HG03139 (cell line): ENCODE data around the gene BRD7.

Source experiments
- ATAC-seq: cut with Tn5 transposase; IDR thresholded peaks from one replicate; pipeline ENCODE4 v1.9.1; 2021; ENCODE audit not compliant: unreplicated experiment

The BRD7 gene

DNA sequence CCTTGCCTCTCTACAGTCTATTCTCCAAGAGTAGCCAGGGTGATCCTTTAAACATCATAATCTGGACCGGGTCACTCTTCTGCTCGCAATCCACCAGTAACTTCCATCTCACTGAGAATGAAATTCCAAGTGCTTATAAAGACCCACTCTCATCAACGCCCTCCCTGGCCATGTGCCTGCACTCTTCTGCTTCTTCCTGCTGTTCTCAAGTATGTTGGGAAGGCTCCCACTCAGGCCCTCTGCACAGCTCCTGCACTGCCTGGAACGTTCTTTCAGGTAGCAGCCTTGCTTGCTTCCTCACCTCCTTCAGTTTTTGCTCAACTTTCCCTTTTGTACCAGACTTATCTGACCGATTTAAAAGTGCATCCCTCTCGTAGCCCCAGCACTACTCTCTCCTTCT is 44.4 kb downstream of the BRD7 start:
- ATAC-seq = no peak

DNA sequence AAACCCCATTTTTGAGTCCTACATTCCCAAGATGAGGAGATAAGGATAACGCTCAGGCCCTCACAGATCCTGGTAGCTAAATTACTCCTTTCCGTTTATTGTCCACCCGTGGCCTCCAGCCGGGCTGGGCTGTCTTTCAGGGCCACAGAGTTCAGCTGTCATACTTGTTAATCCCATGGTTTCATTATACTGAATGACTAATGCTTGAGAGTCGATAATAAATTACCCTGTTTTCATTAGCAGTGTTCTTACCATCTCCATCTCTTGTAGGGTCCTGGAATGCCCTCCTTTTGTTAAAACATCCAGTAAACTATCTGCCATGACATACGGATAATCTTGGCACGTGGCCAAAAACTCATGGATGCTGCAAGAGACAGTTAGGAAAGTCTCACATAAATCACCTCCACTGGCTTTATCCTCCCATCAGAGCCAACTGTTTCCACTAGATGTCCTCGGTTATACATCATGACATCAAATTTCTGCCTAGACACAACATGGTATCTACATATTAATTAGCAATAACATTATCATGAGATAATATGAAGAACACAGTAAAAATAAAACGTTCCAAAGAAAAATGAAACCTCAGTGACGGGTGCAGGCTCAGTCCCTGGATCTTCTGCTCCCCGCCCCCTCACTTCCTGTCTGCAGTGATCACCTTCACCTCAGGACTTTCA is 45.3 kb downstream of the BRD7 start:
- ATAC-seq = no peak

DNA sequence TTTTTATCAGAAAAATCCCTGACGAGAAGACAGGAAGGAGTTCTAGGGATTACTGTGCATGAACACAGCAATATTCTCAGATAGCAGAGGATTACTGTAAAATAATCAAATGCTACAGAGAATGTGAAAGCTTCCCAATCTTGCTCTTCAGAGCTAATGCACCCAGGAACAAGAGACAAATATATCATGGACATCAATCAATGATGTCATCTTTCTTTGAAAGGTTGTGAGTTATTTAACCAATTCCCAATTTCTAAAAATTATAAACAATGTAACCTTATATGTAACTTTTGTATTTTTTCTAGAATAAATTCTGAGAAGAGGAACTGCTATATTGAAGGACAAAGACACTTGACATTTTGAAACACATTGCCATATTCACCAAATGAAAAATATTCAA is 46.5 kb downstream of the BRD7 start:
- no peak for ATAC-seq

DNA sequence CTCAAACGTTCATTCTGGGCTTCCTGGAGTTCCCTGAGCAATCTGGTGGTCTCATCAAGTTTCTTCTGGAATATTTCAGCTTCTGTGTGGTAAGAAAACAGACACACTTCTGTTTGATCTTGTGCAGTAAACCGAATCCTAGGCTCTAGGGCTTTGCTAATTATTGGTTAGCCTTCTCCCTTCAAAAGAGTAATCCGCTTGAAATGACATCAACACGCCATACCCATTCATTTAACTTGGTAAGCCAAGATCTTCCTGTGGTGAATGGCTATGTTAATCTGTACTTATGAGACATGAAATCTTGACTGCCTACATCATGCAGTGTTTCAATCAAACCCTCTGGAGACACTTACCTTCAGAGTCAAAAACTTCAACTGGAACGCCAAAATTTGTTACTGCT is 48.5 kb downstream of the BRD7 start:
- ATAC-seq = no peak

DNA sequence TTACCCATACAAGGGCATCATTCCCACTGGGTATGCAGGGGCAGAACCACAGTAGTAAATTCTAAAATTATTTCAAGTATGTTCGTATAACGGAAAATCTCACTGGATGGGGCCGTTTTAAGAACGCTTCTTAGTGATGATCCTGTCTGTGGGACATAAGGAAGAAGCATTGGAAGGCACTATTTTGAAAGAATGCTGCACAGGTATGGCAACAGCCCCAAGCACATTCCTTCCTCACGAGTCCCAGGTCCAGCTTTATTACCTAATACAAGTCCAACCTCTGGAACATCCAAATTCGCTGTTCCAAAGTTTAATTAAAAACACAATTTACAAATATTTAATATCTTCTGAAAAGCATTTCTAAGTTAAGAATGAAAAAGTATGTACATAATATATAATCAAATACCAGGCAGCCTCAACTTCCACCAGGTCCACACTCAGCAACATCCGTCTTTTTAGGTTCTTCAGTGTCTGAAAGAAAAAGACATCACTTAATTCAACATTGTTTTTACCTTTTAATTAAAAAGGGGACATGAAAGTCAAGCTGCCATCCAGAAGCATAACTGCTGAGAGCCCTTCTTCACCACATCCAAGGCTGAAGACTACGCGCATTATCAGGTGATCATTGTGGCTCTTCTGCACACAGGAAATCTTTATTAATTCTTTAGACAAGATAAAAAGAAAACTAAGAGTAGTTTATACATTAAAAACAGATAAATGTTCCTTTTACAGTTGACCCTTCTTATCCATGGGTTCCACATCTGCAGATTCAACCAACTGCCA is 49.8 kb downstream of the BRD7 start:
- no peak for ATAC-seq

DNA sequence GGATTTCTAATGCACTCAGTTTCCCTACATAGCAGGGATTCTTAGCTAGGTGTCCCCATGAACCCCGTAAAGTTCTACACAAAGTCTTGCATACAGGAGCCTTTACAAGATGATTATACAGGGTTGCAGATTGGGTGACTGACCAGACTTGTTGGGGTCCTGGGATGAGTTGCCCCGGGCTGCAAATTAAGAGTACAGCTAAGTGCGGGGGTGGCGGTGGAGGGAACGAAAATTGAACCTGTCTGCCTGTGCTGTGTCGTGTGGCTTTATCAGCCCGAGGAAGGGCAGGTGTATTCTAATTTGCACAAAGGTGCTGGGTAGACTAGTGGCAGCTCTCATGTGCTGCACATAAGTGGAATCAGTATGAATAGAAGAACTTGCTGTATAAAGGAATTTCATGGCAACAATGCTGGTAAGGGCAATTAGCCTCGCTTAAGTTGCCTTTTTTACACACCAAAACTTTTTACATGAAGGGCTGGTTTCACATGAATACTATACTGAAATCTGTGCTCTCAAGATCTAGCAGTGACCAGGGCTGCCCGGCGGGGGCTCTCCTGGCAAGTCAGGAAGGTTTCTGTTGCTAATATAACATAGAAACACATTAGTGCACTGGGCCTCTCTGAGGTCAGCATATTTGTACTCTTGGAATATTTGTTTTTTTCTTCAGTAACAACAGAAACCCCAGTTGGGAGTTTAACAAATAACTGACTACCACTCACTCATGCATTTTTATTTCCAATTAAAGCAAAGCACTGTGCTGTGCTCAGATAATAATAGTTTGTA is 51.7 kb downstream of the BRD7 start:
- ATAC-seq = no peak

DNA sequence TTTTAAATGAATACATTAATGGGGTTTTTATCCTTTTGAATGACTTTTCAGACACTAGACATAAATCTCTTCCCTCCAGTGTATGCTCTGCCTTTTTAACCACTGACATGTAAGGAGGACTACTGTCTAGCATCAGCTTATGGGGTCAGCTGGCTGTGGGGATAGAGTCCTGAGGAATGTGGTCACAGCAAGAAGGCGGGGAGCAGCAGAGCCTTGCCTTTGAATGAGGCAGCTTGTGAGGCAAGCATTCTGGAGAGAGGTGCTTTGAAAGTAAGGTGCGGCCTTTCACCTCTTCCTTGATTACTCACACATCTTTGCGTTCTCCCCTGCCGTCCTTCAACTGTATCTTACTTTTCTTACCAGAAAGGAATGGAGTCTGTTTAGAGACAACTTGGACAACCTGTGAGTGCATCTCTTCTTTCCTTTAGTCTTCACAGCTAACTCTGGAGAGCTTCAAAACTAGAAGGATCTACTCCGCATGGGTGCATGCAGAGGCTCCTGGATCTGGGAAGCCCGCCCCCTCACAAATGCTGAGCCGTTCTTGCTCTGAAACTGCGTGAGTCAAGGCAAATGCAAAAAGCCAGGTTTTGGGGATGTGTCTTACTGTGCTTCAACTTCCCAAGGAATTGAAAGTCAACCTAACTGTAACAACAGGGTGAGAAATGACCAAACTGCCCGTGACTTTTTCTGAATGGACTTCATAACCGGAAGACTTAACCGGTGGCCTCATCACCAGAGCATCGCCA is 52.5 kb downstream of the BRD7 start:
- ATAC-seq = no peak

DNA sequence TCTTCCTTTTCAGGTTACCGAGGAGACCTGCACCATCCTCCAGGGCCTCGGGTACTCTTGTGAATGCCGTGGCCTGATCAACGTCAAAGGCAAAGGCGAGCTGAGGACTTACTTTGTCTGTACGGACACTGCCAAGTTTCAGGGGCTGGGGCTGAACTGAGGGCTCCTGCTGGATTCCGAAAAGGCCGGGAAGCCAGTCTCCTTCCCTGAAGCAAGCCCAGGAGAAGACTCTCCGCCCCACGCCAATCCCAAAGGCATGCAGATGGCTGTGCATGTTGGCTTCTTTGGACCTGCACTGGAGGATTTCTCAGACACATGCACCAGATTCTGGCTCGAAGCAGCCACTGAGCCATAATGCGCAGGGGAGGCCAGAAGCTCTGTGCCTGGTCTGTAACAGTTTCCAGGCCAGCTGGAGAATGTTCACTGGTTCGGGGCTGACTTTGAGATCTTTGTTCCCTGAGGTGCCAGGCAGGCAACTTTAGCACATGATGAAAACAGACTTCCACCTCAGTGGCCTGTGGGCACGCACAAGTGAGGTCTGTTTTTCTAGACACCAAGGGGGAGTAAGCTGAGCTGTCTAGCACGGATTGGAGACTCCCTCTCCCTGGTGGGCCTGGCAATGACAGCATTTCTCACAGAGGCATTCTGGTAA is 53.3 kb downstream of the BRD7 start:
- ATAC-seq = no peak

DNA sequence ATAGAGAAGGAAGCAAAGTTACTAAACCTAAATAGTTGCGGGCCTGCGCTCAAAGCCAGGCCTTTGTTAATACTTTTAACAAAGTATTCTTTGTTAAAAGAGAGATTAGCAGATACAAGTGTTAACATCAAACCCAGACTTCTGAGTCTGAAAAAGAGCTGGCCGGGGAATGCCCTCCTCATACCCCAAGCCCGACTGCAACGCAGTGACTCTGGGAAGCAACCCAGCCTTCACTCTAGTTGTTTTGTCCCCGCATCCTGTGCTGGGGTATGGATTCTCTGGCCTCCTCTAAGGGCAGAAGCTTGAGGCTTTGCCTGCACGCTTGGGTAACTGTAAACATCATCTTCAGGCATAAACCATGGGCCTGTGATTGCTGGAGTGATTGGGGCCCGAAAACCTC is 54.1 kb downstream of the BRD7 start:
- no peak for ATAC-seq

DNA sequence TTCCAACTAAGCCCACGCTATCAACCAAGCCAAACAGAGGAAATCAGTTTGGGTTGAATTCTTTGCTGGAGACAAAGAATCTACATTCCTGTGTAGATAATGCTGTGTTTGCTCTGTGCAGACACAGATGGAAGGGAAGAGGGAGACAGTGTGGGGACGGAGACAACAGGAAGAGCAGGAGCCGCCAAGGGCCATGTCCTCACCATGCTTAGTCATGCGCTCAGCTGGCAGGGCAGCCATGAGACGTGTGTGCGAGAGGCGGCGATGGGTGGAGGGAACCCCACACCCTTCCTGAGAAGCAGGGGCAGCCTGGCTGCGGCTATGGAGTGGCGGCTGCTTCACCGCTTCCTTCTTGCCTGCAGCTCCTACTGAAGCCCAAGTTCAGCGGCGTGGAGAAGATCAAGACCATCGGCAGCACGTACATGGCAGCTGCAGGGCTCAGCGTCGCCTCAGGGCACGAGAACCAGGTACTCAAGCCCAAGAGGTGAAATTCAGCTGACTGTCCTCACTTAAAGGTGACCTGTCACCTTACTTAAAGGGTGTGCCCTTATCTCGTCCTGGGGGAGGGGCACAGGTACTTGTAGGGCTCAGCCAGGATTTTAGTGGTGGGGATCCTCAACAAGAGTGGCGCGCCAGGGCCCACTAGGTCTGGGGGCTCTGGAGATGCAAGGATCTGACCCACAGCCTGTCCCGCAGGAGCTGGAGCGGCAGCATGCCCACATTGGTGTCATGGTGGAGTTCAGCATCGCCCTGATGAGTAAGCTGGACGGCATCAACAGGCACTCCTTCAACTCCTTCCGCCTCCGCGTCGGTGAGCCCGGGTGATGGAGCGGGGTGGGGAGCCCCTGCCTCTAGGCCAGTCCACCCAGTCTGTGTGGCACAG is 55.0 kb downstream of the BRD7 start:
- no peak for ATAC-seq

DNA sequence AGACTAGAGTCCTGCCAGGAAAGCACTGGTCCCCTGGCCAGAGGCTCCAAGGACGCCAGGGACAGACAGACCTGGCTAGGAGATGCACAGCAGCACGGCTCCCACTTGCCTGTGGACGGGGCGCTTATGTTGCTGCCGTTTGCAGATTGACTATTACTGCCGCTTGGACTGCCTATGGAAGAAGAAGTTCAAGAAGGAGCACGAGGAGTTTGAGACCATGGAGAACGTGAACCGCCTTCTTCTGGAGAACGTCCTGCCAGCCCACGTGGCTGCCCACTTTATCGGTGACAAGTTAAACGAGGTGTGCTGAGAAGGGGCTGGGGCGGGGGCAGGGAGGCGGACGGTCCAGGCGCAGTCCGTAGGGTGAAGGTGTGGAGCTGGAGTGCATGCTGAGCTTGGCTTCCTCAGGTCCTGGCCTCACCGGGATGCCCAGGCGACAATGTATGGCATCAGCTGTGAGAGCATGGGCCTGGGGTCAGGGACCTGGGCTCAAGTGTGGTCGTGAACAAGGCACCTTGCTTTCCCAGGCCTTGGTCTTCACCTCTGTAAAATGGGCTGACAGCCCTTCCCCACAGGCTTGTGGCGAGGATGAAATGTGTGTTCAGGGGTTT is 56.8 kb downstream of the BRD7 start:
- ATAC-seq = no peak

DNA sequence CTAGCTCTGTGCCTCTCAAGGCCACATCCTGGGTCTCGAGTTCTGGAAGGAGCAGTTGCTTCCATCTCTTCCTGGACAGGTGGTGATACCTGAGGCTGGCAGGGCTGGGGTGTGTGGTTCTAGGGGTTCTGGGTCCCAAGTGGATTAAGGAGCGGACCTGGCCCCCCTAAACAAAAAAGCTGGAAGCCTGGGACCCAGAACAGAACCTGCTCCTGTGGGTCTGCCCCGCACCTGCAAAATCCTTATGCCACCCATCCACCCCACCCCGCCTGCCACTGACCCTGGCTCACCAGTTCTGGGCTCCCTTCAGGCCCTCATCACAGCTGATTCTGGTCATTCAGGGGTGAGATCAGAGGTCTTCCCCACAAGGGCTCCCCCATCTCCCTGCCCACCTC is 57.7 kb downstream of the BRD7 start:
- no peak for ATAC-seq

DNA sequence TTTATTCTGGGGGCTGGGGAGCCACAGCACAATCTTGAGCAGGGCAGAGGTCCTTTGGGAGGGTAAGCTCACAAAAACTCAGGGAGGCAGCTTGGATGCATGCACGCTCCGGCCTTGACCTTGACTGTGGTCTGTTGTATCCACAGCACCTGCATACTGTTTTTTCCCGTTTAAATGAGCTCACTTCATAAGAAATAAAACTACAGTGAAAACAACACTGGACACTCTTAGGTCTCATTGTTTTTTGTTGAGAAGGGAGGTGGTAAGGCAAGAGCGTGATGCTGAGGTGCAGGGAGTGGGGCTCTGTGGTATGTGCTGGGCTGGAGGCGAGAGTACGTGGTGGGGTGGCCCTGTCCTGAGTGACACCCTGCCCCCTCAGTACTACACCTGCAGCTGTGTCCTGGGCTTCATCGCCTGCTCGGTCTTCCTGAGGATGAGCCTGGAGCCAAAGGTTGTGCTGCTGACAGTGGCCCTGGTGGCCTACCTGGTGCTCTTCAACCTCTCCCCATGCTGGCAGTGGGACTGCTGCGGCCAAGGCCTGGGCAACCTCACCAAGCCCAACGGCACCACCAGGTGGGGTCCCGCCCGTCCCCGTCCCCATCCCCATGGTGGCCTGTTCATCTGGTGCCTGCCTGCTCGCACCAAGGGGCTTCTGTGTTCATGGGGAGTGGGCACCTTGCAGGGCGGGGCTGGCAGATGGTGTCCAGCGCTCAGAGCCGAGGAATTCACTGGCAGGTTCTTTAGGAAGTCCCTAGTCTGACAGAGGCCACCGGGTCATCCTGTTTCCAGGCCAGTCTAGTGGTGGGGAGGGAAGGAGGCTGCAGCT is 58.3 kb downstream of the BRD7 start:
- no peak for ATAC-seq

DNA sequence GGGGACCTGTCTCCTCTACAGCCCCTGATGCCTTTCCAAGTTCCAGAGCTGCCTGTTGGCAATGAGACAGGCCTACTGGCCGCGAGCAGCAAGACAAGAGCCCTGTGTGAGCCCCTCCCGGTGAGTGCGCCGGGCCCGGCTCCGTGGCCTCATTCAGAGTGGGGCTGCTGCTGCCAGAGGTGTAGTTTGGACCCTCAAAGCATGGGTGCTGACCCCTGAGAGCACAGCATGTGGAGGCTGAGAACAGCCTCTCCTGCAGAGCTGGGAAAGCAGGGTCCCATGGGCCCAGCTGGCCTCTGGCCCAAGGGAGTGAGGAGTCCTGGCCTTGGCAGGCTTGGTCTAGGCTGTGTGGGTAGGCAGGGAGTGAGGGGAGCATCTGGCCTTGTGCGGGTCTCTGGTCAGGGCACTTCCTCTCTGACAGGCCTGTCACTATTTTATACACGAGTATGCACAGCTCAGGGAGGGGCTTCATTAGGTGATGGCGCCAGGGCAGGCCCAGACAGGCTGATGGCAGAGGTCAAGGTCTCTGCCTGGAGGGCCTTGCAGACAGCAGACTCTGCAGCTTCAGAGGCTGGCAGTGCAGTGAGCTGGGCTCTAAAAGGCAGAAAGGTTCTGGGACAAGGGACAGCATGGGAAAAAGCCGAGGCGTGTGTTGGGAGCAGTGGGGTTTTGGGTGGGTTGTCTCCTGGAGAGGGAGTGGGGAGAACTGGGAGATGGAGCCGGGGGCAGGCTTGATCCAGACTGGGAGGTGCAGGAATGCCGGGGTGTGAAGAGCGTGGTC is 59.1 kb downstream of the BRD7 start:
- no peak for ATAC-seq

DNA sequence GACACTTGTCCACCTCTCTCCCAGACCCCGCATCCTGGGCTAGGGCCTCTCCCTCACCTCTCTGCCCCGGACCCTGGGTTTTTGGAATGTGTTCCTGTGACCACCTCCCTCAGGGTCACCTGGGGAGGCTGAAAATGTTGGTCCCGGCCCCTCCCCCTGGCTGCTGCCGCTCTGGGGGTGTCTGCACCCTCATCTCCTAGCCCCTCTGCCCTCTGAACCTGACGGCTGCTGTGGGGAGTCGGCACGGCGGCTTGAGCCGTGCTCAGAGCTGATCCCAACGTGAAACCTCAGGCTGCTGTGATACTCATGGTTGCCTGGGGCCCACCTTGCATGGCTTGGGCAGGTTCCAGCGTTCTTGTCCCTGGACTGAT is 59.6 kb downstream of the BRD7 start:
- no peak for ATAC-seq

DNA sequence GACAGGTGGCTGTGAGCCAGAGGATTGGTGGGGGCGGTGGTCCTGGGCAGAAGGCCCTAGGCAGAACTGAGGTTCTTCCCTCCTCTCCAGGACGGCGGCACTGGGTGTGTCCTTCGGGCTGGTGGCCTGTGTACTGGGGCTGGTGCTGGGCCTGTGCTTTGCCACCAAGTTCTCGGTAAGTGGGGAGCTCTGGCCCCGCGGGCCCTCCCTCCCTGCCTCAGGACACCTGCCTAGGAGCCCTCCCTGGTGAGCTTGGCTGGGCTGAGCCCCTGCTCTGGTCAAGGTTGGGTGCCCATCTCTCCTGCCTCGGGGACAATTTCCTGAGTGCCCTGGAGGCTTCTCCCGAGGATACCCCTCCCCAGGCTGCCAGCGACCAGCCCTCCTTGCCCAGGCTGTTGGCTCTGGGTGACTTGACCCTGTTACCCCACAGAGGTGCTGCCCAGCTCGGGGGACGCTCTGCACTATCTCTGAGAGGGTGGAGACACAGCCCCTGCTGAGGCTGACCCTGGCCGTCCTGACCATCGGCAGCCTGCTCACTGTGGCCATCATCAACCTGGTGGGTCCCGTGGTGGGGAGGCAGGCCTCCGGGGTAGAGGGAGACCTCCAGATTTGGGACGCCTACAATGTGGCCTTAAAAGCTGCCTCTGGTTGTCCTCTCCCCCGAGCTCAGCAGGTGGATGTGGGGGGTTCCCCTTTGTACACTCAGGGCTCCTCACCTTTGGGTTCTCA is 60.4 kb downstream of the BRD7 start:
- no peak for ATAC-seq

DNA sequence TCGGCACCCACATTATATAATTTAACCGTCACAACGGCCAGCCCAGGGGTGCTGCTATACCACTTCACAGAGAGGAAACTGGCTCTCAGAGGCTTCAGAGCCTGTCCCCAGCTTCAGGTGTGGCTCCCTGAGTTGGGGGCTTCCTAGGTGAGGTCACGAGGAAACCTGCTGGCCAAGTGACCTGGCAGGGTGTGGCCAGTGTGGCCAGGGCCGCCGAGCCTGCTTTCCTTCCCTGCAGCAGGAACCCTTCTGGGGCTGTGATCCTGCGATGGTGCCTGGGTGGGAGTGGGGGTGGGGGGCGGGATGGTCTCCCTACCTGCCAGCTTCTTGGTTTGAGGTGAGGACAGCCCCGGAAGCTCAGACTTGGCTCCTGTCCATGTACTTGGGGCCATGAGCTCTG is 62.5 kb downstream of the BRD7 start:
- no peak for ATAC-seq
